ENCODE data around the gene RASSF3. TPM values are rescaled to one million over a fixed set of nuclear protein-coding genes. Genes with fewer than 3 reads are reported as not detected.
"Not testable (repeated sequence)": the region's sequence is repeated elsewhere in the genome, so short reads cannot be mapped to it uniquely, and the experiment has no call there.

The RASSF3 gene
- total RNA-seq, 6 experiments from 2014 or later = 5.8 to 27.3 (median 10.6) TPM

GRCh38 chr12:64582114-64582513, 28.2 kb upstream of the RASSF3 start:
- no peaks in the 10 kb centered on the region for H3K27me3 ChIP-seq
- intact Hi-C loops (cut with DNase I) = no loop called here
- no peaks in the 10 kb centered on the region for H3K36me3 ChIP-seq
- H3K4me3 ChIP-seq = no peak overlapping the region
- TF ChIP-seq POLR2A (IDR thresholded peaks at IDR 0.05) (no peak), CTCF (IDR thresholded peaks at IDR 0.05) (no peak)
- no peak overlapping the region for H3K27ac ChIP-seq
- no peaks in the 10 kb centered on the region for H3K4me1 ChIP-seq
- no peak for ATAC-seq
- 48% methylated on average over 2 of the region's 3 CpGs for WGBS (ENCODE audit: insufficient coverage, low coverage, low lambda C conversion rate, missing lambda C conversion rate)
- no peaks in the 10 kb centered on the region for H3K9me3 ChIP-seq
- DNase-seq = no peak

- Histone ChIP-seq H3K4me3 (no peak overlapping the region), H3K27ac (no peak overlapping the region), H3K27me3 (no peaks in the 10 kb centered on the region), H3K9me3 (no peaks in the 10 kb centered on the region), H3K36me3 (no peaks in the 10 kb centered on the region), H3K4me1 (no peaks in the 10 kb centered on the region)
- no peak for DNase-seq
- ATAC-seq = no peak
- intact Hi-C loops (cut with DNase I) = no loop called here
- no peak for TF ChIP-seq CTCF (IDR thresholded peaks at IDR 0.05)
- TF ChIP-seq POLR2A (IDR thresholded peaks at IDR 0.05) = no peak
- 72% methylated on average over 3 of the region's 3 CpGs for WGBS (ENCODE audit: insufficient coverage, low coverage, low lambda C conversion rate, missing lambda C conversion rate)
These were observed 27.4 kb upstream of the RASSF3 start for GRCh38 chr12:64582862-64583261.

- H3K4me1 ChIP-seq; DNase-seq; intact Hi-C loops (cut with DNase I); H3K9me3 ChIP-seq; ATAC-seq; H3K27me3 ChIP-seq; H3K36me3 ChIP-seq: not testable (repeated sequence)
- 51% methylated on average over 6 of the region's 7 CpGs for WGBS (ENCODE audit: insufficient coverage, low coverage, low lambda C conversion rate, missing lambda C conversion rate)
- peak overlapping the region in 1 of 3 donors; percentile 9 for H3K27ac ChIP-seq
- H3K4me3 ChIP-seq = peak overlapping the region in 1 of 3 donors; percentile 3
These were observed 26.9 kb upstream of the RASSF3 start for GRCh38 chr12:64583395-64583770.

GRCh38 chr12:64583771-64584421, 26.4 kb upstream of the RASSF3 start:
- peak overlapping the region in 1 of 3 donors; percentile 3 for H3K4me3 ChIP-seq
- H3K27ac ChIP-seq = peak overlapping the region in 1 of 3 donors; percentile 9
- intact Hi-C loops (cut with DNase I) = no loop called here
- H3K36me3 ChIP-seq = no peaks in the 10 kb centered on the region
- ATAC-seq (peak; percentile 37 to 55 (median 42)), DNase-seq (no peak)
- H3K9me3 ChIP-seq = no peaks in the 10 kb centered on the region
- no peak for TF ChIP-seq POLR2A (IDR thresholded peaks at IDR 0.05)
- no peak for TF ChIP-seq CTCF (IDR thresholded peaks at IDR 0.05)
- 16% methylated on average over 6 of the region's 6 CpGs for WGBS (ENCODE audit: insufficient coverage, low coverage, low lambda C conversion rate, missing lambda C conversion rate)
- no peaks in the 10 kb centered on the region for H3K27me3 ChIP-seq
- H3K4me1 ChIP-seq = no peaks in the 10 kb centered on the region

GRCh38 chr12:64585104-64585503, 25.2 kb upstream of the RASSF3 start:
- intact Hi-C loops (cut with DNase I) = no loop called here
- Histone ChIP-seq H3K27me3 (no peaks in the 10 kb centered on the region), H3K4me3 (no peak overlapping the region), H3K27ac (no peak overlapping the region), H3K4me1 (no peaks in the 10 kb centered on the region), H3K36me3 (no peaks in the 10 kb centered on the region), H3K9me3 (no peaks in the 10 kb centered on the region)
- 55% methylated on average over 2 of the region's 5 CpGs for WGBS (ENCODE audit: insufficient coverage, low coverage, low lambda C conversion rate, missing lambda C conversion rate)
- ATAC-seq (no peak), DNase-seq (no peak)
- TF ChIP-seq POLR2A (IDR thresholded peaks at IDR 0.05) (no peak), CTCF (IDR thresholded peaks at IDR 0.05) (no peak)
